ENCODE data around the gene IQGAP3. TPM values are rescaled to one million over a fixed set of nuclear protein-coding genes. Genes with fewer than 3 reads are reported as not detected.

Gene IQGAP3
- total RNA-seq: 22.3 and 31.2 TPM in 2 replicates

DNA sequence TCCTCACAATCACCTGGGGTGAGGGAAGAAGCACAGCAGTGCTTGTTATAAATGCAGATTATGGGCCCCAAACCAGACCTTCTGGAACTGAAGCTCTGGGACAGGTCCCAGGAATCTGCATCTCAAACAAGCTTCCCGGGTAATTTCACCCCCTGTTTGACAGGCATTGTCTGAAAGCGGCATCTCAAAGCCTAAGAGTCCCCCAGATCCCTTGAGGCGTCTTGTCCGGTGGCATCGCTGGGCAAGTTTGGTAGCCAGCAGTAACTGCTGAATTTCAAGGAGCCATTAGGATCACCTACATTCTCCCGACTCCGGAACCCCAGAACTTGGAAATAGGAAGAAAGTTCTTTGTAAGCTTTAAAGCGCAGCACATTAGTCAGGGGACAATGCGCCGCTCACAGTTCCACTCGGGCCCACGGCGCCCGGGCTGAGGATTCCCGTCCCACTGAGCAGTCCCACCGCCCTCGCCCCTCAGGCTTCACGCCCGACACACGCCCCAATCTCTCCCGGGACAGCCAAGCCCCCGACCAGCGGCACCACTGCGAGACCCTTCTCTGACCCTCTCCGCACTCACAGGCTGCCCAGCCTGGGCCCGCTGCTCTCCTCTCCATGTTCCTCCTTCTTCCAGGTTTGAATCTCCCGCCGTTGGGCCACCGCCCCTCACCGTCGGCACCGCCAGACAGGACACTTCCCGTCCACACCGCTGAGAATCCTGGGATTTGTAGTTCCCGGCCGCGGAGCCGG lies at the start of gene IQGAP3:
Gene IQGAP3, minus strand, starts transcription at position 647 of the 744 bp plus-strand sequence. Its CDS starts 36 bp downstream, at position 611.

GRCh38 chr1:156618853-156619581 lies 46.7 kb upstream of the IQGAP3 start, which contains the start of gene HAPLN2:
Gene HAPLN2, plus strand, starts transcription at chr1:156619415. Its CDS starts 4,076 bp downstream, at chr1:156623491.

GRCh38 chr1:156601122-156601830 lies 28.9 kb upstream of the IQGAP3 start, which contains the start of gene GPATCH4:
Gene GPATCH4, minus strand, starts transcription at chr1:156601479.

DNA sequence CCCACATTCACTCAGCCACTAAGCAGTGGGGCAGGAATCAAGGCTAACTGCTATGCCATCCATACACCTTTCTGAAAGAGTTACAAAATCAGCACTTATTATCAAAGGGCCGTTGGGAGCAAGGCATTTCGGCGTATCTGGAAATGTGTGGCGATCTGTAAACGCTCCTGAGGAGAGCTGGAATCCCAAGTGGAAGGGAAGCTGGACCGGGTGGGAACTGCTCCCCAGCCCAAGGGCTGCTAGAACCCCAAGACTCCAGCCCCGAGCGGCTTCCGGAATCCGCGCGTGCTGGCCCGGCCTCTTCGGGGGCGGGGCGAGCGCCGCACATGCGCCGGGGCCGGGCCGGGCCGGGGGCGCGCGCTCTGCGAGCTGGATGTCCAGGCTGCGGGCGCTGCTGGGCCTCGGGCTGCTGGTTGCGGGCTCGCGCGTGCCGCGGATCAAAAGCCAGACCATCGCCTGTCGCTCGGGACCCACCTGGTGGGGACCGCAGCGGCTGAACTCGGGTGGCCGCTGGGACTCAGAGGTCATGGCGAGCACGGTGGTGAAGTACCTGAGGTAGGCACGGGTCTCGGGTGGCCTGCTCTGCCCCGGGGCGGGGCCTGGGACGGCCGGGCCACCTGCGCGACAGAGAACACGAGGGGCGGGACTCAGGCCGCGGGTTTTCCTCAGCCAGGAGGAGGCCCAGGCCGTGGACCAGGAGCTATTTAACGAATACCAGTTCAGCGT lies 19.2 kb upstream of the IQGAP3 start, which contains the start of gene NAXE:
Gene NAXE, plus strand, starts transcription at position 345 of the 726 bp plus-strand sequence. Its CDS starts 29 bp downstream, at position 374.

DNA sequence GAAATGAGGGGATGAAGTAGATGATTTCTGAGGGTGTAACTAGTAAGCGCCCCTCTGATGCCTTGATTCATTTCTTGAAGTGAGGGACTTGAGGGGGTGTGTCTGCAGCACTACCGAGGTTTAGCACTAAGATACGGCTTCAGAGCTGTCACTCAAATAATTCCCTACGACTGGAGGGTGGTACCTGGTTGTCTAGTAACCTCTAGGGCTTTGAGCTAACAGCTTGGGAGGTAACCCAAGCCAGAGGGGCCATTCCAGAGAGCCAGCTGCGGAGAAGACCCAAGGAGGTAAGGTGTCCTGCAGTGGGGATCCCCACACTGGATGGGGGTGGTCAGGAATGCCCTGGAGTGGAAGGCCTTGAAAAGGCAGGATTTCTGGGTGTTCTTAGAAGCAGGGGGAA lies 7.1 kb upstream of the IQGAP3 start, which contains the start of gene TTC24:
Gene TTC24, plus strand, starts transcription at position 252 of the 400 bp plus-strand sequence. CDS start 1,642 bp downstream, outside the sequence.

GRCh38 chr1:156500543-156500792 lies 71.9 kb downstream of the IQGAP3 start, which contains the start of gene MEF2D:
Gene MEF2D, minus strand, starts transcription at chr1:156500775. Its CDS starts 17,483 bp downstream, at chr1:156483292.

Other genes starting within 250 kb of the IQGAP3 start
- gene CCT3, start 234.3 kb downstream of the IQGAP3 start, total RNA-seq: 322 and 440 TPM in 2 replicates
- gene TSACC, start 234.0 kb downstream of the IQGAP3 start, total RNA-seq: 2.4 TPM in 1 of 2 replicates, not detected in the other
- gene RHBG, start 203.4 kb downstream of the IQGAP3 start, total RNA-seq: 0.14 TPM in 1 of 2 replicates, not detected in the other
- 18.2 and 18.8 TPM in 2 replicates for gene MEF2D, start 71.8 kb downstream of the IQGAP3 start, total RNA-seq
- gene TTC24, start 7.2 kb upstream of the IQGAP3 start, total RNA-seq: not detected in 2 replicates
- gene NAXE, start 19.2 kb upstream of the IQGAP3 start, total RNA-seq: 118 and 139 TPM in 2 replicates
- gene GPATCH4, start 28.9 kb upstream of the IQGAP3 start, total RNA-seq: 15.6 and 35.7 TPM in 2 replicates
- not detected in 2 replicates for gene HAPLN2, start 46.9 kb upstream of the IQGAP3 start, total RNA-seq
- not detected in 2 replicates for gene BCAN, start 69.6 kb upstream of the IQGAP3 start, total RNA-seq
- gene NES, start 104.8 kb upstream of the IQGAP3 start, total RNA-seq: 0.85 and 0.93 TPM in 2 replicates
- 446 and 591 TPM in 2 replicates for gene CRABP2, start 133.0 kb upstream of the IQGAP3 start, total RNA-seq
- gene METTL25B, start 155.9 kb upstream of the IQGAP3 start, total RNA-seq: 17.6 and 22.0 TPM in 2 replicates
- 28.4 and 37.9 TPM in 2 replicates for gene ISG20L2, start 156.2 kb upstream of the IQGAP3 start, total RNA-seq
- 76.9 and 94.0 TPM in 2 replicates for gene MRPL24, start 168.5 kb upstream of the IQGAP3 start, total RNA-seq
- gene HDGF, start 179.1 kb upstream of the IQGAP3 start, total RNA-seq: 332 and 365 TPM in 2 replicates
- 40.3 and 43.9 TPM in 2 replicates for gene PRCC, start 195.0 kb upstream of the IQGAP3 start, total RNA-seq
- gene SH2D2A, start 244.3 kb upstream of the IQGAP3 start, total RNA-seq: 1.8 and 2.5 TPM in 2 replicates